GM21528 (cell line): Measurements from ENCODE around the gene ITLN1.
"Not testable (repeated sequence)": the region's sequence is repeated elsewhere in the genome, so short reads cannot be mapped to it uniquely, and the experiment has no call there.

Experiments used
- ATAC-seq: cut with Tn5 transposase; IDR thresholded peaks from one replicate; pipeline ENCODE4 v1.9.1; 2021; ENCODE audit warnings: mild to moderate bottlenecking, moderate library complexity; ENCODE audit not compliant: unreplicated experiment, low FRiP score

The ITLN1 gene

DNA sequence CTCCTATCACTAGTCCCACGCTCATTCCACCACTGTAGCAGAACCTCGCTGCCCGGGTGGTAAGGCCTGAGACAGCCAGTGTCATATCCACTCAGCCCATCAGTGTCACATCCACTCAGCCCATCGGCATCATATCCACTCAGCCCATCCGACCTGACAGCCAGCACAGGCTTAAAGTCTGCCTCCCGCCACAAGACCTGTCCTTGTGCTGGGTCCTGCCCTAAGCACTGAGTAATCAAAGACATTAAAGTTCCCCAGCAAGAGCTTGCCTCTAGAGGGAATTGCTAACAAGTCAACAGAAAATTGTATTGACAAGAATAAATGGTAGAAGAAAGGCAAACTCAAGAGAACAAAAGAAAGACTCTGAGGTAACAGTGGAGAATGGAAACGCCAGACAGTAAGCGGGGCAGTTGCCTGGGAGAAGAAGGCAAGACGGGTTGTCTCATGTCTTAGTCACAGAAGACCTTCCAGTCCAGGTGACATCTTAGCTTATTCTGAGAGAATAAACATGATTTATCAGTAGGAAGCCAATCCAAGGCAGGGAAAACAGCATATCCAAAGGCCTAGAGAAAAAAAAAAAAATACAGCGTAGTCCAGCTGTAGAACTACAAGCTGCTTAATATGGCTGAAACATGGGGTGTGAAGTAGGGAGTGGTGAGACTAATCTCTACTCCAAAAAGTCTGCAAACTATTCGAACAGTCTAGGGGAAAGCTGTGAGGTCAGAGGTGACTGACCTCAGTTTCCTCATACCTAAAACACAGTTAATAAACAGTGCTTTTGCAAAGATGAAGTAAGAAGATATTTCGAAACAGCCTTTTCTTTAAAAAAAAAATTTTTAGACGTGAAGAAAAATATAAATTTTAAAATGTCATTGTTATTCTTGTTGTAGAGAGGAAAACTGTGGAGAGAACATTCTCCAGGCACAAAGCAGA, 1.1 kb downstream of the ITLN1 start:
- ATAC-seq: no peak

- ATAC-seq: no peak
Observed at GRCh38 chr1:160882582-160882981, 2.4 kb downstream of the ITLN1 start.

- ATAC-seq: not testable (repeated sequence)
Observed at GRCh38 chr1:160881264-160881663, 3.7 kb downstream of the ITLN1 start.

- no peak for ATAC-seq
Observed at GRCh38 chr1:160880216-160880615, 4.8 kb downstream of the ITLN1 start.

DNA sequence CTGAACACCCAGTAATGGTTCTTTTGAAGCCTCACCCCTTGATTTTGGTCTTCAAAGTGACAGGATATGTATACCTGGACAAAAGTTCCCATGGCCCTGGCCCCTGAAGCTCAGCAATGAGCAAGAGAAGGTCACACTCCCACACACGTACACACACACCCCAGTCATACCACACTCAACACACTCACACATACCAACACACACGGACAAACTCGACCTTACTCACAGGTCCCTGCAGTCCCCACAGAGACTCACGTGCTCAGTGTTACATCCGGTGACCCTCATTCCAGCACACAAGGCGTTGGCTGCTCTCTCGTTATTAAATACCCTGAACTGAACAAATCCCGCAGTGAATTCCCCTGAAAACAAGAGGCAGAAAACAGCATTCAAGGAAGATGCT, 5.9 kb downstream of the ITLN1 start:
- no peak for ATAC-seq

DNA sequence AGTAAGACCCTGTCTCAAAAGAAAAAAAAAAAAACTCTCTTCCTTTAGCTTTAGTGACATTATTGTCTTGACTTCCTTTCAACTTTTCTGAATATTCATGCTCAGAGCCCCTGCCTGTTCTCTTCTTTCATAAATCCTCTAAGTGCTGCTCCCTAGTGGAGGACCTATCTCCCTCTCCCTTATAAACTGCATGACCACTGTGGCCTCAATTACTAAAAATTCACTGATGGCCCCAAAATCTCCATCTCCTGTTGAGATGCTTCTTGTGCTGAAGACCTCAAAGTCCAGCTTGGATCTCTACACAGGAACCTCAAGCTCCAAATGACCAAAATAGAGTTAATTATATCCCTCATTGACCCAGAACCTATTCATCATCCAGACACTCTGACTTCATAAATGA, 7.8 kb downstream of the ITLN1 start:
- no peak for ATAC-seq

- no peak for ATAC-seq
Observed at GRCh38 chr1:160876311-160876710, 8.7 kb downstream of the ITLN1 start.

GRCh38 chr1:160875591-160875990, 9.4 kb downstream of the ITLN1 start:
- not testable (repeated sequence) for ATAC-seq

GRCh38 chr1:160874935-160875334, 10.0 kb downstream of the ITLN1 start:
- no peak for ATAC-seq

- no peak for ATAC-seq
Observed at GRCh38 chr1:160868141-160868540, 16.8 kb downstream of the ITLN1 start.

GRCh38 chr1:160867651-160868050, 17.3 kb downstream of the ITLN1 start:
- not testable (repeated sequence) for ATAC-seq

- no peak for ATAC-seq
Observed at GRCh38 chr1:160866695-160867260, 18.2 kb downstream of the ITLN1 start.

DNA sequence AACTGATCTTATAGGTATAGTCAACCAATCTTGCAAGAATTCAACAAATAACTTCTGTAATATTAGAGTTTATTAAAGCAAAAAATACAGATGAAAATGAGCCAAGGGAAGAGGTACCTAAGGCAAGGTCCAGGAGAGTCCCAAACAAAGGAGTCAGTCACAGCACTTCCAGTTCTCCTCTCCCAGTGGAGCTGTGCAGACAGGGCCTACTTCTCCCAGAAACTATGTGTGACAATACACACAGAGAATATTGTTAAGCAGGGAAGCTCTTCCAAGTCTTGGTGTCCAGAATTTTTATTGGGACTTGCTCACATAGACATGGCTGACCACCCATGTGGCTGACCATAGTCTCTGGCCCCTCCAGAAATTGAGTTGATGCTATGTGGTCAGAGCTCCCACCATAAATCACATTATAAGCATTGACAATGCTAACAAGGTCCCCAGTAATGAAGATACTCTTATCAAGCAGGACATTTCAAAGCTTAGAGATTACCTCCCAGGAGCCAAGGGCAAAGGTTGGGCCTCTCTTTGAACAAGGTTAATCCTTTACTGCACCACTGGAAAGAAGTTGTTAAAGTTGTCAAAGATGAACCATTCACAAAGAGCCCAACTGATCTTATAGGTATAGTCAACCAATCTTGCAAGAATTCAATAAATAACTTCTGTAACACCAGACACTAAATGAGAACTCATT, 18.8 kb downstream of the ITLN1 start:
- no peak for ATAC-seq

DNA sequence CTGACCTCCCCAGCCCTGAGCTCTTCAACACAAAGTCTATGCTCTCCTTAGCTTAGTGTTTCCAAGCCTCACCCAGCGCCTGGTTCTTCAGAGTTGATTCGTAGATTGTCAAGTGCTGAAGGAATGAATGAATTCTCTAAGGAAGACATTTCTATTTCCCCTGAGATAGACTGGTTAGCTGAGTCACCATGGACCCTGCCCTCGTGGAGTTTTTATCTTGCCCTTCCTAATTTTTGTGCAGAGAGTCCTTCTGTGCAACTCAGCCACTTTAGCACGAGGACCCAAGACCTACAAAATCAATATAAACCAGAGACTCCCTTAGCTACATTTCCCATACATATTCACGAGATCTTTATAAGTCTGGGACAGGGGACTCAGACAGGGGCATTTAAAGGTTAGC, 19.6 kb downstream of the ITLN1 start:
- no peak for ATAC-seq

DNA sequence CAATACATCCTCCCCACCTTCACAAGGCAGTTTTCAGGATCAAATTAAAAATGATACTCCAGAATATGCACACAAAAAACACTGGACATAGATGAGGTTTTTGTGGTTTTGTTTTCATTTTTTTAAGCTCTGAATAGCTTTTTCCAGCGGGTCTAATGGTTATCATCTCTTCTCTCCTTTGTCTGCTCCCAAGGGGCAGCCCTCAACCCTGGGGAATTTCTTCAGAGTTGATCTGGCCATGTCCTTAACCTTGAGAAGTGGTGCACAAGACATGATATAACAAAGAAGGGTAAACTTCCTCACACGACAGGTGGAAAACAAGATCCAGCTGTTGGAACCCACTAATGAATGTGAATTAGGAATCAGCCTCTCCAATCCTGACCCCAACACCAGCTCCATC, 20.8 kb downstream of the ITLN1 start:
- ATAC-seq: no peak

DNA sequence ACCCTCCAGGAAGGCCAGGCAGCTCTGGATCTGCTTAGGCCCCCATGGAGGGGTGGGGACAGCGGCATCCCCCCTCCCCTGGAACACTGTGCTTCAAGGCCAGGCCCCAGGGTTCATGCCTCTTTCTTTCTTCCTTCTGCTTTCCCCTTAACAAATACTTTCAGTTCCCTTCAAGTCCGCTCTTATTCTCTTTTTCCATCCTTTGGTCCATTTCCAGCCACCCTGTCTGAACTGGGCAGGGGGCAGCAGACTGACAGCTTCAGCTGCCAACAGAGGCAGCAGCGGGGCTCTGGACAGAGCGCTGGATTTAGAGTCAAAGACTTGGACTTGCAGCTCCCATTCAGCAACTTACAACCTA, 21.2 kb downstream of the ITLN1 start:
- ATAC-seq: no peak

- ATAC-seq: no peak
Observed at GRCh38 chr1:160863061-160863773, 21.8 kb downstream of the ITLN1 start.

GRCh38 chr1:160862203-160863060, 22.5 kb downstream of the ITLN1 start, which contains the start of gene CD244:
Gene CD244 (minus strand): TSS chr1:160862887. CDS start chr1:160862677, 210 bp downstream.
- no peak for ATAC-seq

- no peak for ATAC-seq
Observed at GRCh38 chr1:160860840-160861505, 24.0 kb downstream of the ITLN1 start.
